Activated naive CD8-positive, alpha-beta T cell treated with anti-CD3 and anti-CD28 coated beads, Interleukin-2, amount 50 U/mL, for 24 hours (primary cell): ENCODE measurements around the gene ABR.

Source experiments
- ATAC-seq: fragments of 150-1000 bp; cut with Tn5 transposase; one replicate; pipeline ENCODE4 v1.10.0; 2021
- DNase-seq: peaks from one replicate; pipeline ENCODE4 v3.0.0; 2021
- H3K27ac Mint-ChIP-seq: one replicate; pipeline ENCODE4 v1.8.0; 2021; ENCODE audit warnings: mild to moderate bottlenecking, mixed read lengths
- H3K27me3 Mint-ChIP-seq: one replicate; pipeline ENCODE4 v1.8.0; 2021; ENCODE audit warnings: mixed read lengths
- H3K36me3 Mint-ChIP-seq: one replicate; pipeline ENCODE4 v1.8.0; 2021; ENCODE audit warnings: low read depth, mixed read lengths
- H3K4me1 Mint-ChIP-seq: one replicate; pipeline ENCODE4 v1.8.0; 2021; ENCODE audit warnings: mixed read lengths
- H3K4me3 Mint-ChIP-seq: one replicate; pipeline ENCODE4 v1.8.0; 2021; ENCODE audit warnings: mild to moderate bottlenecking, moderate library complexity, mixed read lengths
- H3K9me3 Mint-ChIP-seq: one replicate; pipeline ENCODE4 v1.8.0; 2021; ENCODE audit warnings: mixed read lengths

The ABR gene

DNA sequence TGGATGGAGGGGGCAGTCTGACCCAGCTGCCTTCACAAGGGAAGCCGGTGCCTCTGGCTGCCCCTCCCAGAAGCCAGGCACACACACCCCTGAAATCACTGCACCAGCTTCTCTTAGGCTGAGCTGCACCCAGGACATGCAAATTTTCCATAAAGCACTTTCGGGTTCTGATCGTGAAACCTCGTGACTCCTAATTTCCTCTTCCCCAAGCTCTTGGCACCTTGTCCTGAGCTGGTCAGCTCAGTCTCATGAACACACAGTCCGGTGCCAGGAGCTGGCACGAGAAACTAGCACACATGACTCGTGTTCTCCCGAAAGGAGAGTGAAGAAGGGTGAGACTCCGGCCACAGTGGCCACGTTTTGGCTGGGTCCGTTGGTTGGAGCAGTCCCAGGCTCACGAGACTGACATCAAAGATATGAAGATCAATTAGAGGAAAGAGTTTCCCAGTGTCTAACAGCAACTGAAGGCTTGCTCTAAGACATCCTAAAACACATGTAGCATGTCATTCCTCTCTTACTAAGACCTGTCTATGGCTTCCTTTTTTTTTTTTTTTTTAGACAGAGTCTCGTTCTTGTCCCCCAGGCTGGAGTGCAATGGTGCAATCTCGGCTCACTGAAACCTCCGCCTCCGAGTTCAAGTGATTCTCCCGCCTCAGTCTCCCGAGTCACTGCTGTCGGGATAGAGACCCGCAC, 9.2 kb upstream of the ABR start:
- no peak overlapping the region for H3K27ac Mint-ChIP-seq
- no peak overlapping the region for H3K4me3 Mint-ChIP-seq
- DNase-seq (no peak), ATAC-seq (no peak)
- no peaks in the 10 kb centered on the region for H3K9me3 Mint-ChIP-seq
- no peaks in the 10 kb centered on the region for H3K27me3 Mint-ChIP-seq
- no peaks in the 10 kb centered on the region for H3K36me3 Mint-ChIP-seq
- H3K4me1 Mint-ChIP-seq = peaks cover 6% of the 10 kb centered on the region

- Mint-ChIP-seq H3K4me3 (no peak overlapping the region), H3K4me1 (peaks cover 19% of the 10 kb centered on the region), H3K9me3 (no peaks in the 10 kb centered on the region), H3K27me3 (no peaks in the 10 kb centered on the region), H3K36me3 (no peaks in the 10 kb centered on the region), H3K27ac (no peak overlapping the region)
- peak; percentile 80 for DNase-seq
- ATAC-seq = peak; percentile 75
Measured at GRCh38 chr17:1186923-1187771, 7.4 kb upstream of the ABR start.

- Mint-ChIP-seq H3K4me1 (peaks cover 21% of the 10 kb centered on the region), H3K27ac (no peak overlapping the region), H3K36me3 (no peaks in the 10 kb centered on the region), H3K27me3 (no peaks in the 10 kb centered on the region), H3K9me3 (no peaks in the 10 kb centered on the region), H3K4me3 (no peak overlapping the region)
- DNase-seq = no peak
- no peak for ATAC-seq
Measured at GRCh38 chr17:1186214-1186820, 6.5 kb upstream of the ABR start.

- DNase-seq (peak; percentile 37), ATAC-seq (peak; percentile 44)
- Mint-ChIP-seq H3K36me3 (no peaks in the 10 kb centered on the region), H3K4me3 (no peak overlapping the region), H3K4me1 (peaks cover 23% of the 10 kb centered on the region), H3K27me3 (no peaks in the 10 kb centered on the region), H3K27ac (no peak overlapping the region), H3K9me3 (no peaks in the 10 kb centered on the region)
Measured at GRCh38 chr17:1183171-1183873, 3.5 kb upstream of the ABR start.

DNA sequence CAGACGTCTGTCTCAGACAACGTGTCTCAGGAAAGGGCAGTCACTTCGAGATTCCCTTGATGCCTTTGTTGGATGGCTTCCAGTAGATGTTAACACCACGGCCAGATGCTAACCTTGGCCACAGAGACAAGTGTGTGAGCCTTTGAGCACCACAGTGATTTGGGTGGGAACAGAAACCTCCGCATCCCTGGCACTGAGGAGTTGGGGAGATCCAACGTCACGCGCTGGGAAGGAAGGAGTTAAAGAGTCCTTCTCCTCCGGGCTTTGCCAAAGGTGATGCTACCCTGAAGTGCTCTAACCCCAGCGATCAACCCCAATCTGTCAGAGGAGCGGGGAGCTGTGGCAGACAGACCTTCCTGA, 3.0 kb upstream of the ABR start:
- H3K27me3 Mint-ChIP-seq = no peaks in the 10 kb centered on the region
- no peak overlapping the region for H3K4me3 Mint-ChIP-seq
- no peak overlapping the region for H3K27ac Mint-ChIP-seq
- no peaks in the 10 kb centered on the region for H3K9me3 Mint-ChIP-seq
- ATAC-seq = no peak
- DNase-seq = no peak
- no peaks in the 10 kb centered on the region for H3K36me3 Mint-ChIP-seq
- peaks cover 23% of the 10 kb centered on the region for H3K4me1 Mint-ChIP-seq

- H3K36me3 Mint-ChIP-seq = no peaks in the 10 kb centered on the region
- peaks cover 21% of the 10 kb centered on the region for H3K4me1 Mint-ChIP-seq
- no peaks in the 10 kb centered on the region for H3K27me3 Mint-ChIP-seq
- H3K27ac Mint-ChIP-seq = no peak overlapping the region
- DNase-seq (no peak), ATAC-seq (no peak)
- no peak overlapping the region for H3K4me3 Mint-ChIP-seq
- H3K9me3 Mint-ChIP-seq = no peaks in the 10 kb centered on the region
Measured at GRCh38 chr17:1181753-1182137, 2.0 kb upstream of the ABR start.

DNA sequence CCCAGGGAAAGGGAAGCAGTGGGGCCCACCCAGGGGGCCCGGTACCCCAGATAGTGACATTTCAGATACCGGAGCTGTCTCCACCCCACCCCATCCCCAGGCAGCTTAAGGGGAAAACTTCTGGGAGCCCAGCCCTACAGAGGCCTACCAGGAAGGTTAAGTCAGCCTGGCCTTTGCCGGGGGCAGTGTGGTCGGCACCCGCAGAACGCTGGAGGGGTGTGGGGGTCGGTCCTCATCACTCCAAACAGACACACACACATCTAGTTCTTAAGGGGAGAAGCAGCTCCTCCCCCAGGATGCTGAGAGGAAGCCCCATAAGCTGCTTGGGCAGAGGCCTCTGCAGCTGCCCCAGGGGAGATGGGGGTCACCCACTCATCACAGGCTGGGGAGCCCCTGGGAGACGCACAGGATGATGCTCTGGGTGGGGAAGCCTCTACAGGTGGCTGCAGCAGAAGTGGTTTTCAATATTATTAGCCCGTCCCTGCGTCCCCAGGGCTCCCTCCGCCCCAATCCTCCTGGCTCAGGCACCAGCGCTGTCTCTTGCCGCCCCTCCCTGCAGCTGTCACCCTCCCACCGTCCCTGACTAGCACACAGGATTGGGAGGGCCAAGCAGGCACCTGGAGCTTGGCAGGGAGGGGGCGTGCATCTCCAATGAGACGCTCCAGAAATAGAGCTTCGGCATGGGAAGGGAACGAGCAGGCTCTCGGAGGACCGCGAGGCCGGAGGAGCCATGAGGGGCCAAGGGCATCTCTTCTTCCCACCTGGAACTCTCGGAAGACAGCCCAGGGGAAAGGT, 1.4 kb upstream of the ABR start:
- Mint-ChIP-seq H3K27me3 (no peaks in the 10 kb centered on the region), H3K4me3 (no peak overlapping the region), H3K36me3 (no peaks in the 10 kb centered on the region), H3K9me3 (no peaks in the 10 kb centered on the region), H3K4me1 (peaks cover 18% of the 10 kb centered on the region), H3K27ac (no peak overlapping the region)
- DNase-seq (no peak), ATAC-seq (peak; percentile 12)

GRCh38 chr17:1179112-1179817, 516 bp downstream of the ABR start:
- ATAC-seq (no peak), DNase-seq (no peak)
- H3K36me3 Mint-ChIP-seq = no peaks in the 10 kb centered on the region
- peaks cover 18% of the 10 kb centered on the region for H3K4me1 Mint-ChIP-seq
- no peaks in the 10 kb centered on the region for H3K9me3 Mint-ChIP-seq
- H3K4me3 Mint-ChIP-seq = peak overlapping the region; percentile 67
- no peak overlapping the region for H3K27ac Mint-ChIP-seq
- H3K27me3 Mint-ChIP-seq = no peaks in the 10 kb centered on the region

GRCh38 chr17:1177016-1177700, 2.6 kb downstream of the ABR start:
- H3K4me3 Mint-ChIP-seq = no peak overlapping the region
- no peaks in the 10 kb centered on the region for H3K9me3 Mint-ChIP-seq
- DNase-seq = no peak
- no peak overlapping the region for H3K27ac Mint-ChIP-seq
- no peaks in the 10 kb centered on the region for H3K27me3 Mint-ChIP-seq
- H3K4me1 Mint-ChIP-seq = peaks cover 5% of the 10 kb centered on the region
- no peaks in the 10 kb centered on the region for H3K36me3 Mint-ChIP-seq
- ATAC-seq = no peak

- Mint-ChIP-seq H3K4me3 (no peak overlapping the region), H3K36me3 (no peaks in the 10 kb centered on the region), H3K27ac (no peak overlapping the region), H3K4me1 (peaks cover 2% of the 10 kb centered on the region), H3K9me3 (no peaks in the 10 kb centered on the region), H3K27me3 (no peaks in the 10 kb centered on the region)
- DNase-seq (no peak), ATAC-seq (no peak)
Measured at GRCh38 chr17:1174263-1174880, 5.4 kb downstream of the ABR start.

GRCh38 chr17:1173432-1174262, 6.1 kb downstream of the ABR start:
- ATAC-seq = no peak

DNA sequence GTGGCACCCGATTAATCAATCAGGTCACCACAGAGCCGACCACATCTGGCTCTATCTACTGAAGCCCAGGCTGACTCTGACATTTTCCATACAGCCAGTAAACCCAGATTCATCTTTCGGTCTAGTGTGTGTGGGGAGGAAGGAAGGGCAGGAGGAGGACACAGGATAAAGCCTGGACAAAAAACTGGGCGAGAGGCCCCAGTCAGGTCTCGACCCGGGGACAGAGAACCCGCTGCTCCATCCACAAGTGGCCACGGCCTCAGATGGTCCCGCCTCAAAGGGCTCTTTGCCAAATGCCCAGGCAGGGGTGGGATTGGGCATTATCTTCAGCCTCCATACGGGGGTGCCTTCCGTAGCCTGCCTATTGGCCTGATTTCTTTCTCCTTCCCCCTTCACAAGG, 7.8 kb downstream of the ABR start:
- H3K36me3 Mint-ChIP-seq = no peaks in the 10 kb centered on the region
- no peak for DNase-seq
- H3K4me1 Mint-ChIP-seq = no peaks in the 10 kb centered on the region
- H3K4me3 Mint-ChIP-seq = no peak overlapping the region
- ATAC-seq = no peak
- no peaks in the 10 kb centered on the region for H3K9me3 Mint-ChIP-seq
- H3K27me3 Mint-ChIP-seq = no peaks in the 10 kb centered on the region
- no peak overlapping the region for H3K27ac Mint-ChIP-seq

More at GRCh38 chr17:1173432-1174262, 6.1 kb downstream of the ABR start:
- DNase-seq = no peak
- H3K27me3 Mint-ChIP-seq = no peaks in the 10 kb centered on the region
- H3K36me3 Mint-ChIP-seq = no peaks in the 10 kb centered on the region
- H3K9me3 Mint-ChIP-seq = no peaks in the 10 kb centered on the region
- H3K4me1 Mint-ChIP-seq = peaks cover 2% of the 10 kb centered on the region
- H3K4me3 Mint-ChIP-seq = no peak overlapping the region
- H3K27ac Mint-ChIP-seq = no peak overlapping the region
